Measurements from ENCODE around the gene SCARF2. TPM values are rescaled to one million over a fixed set of nuclear protein-coding genes. Genes with fewer than 3 reads are reported as not detected.
"Not testable (repeated sequence)": the region's sequence is repeated elsewhere in the genome, so short reads cannot be mapped to it uniquely, and the experiment has no call there.

SCARF2 gene
- total RNA-seq, 4 donors from 2014 or later: 1.1 to 6.9 (median 2.4) TPM

GRCh38 chr22:20395181-20395906, 42.3 kb downstream of the SCARF2 start:
- H3K4me3 ChIP-seq: peak overlapping the region in 2 of 4 donors; percentile 68 to 88
- H3K27me3 ChIP-seq: no peaks in the 10 kb centered on the region
- peaks cover 0 to 3% (median 0%) of the 10 kb centered on the region in 3 donors for H3K36me3 ChIP-seq
- H3K9me3 ChIP-seq: no peaks in the 10 kb centered on the region
- peaks cover 0 to 32% (median 13%) of the 10 kb centered on the region in 3 donors for H3K4me1 ChIP-seq
- intact Hi-C loops (cut with DNase I): no loop called here
- DNase-seq: no peak
- no peak overlapping the region for H3K27ac ChIP-seq
- TF ChIP-seq POLR2A (IDR thresholded peaks at IDR 0.05): no peak
- TF ChIP-seq CTCF (IDR thresholded peaks at IDR 0.05): no peak
- 75 to 78% methylated on average over 5 to 15 of the region's 20 CpGs for WGBS, 2 donors

- peak within 1 kb of the TSS; percentile 66 to 88 (median 68) for H3K4me3 ChIP-seq
- DNase-seq: peak; percentile 34
- WGBS, 2 donors: 0% methylated on average over 8 to 10 of the region's 71 CpGs
- peaks cover 0 to 32% (median 13%) of the 10 kb centered on the region in 3 donors for H3K4me1 ChIP-seq
- no peaks in the 10 kb centered on the region for H3K9me3 ChIP-seq
- no peaks in the 10 kb centered on the region for H3K27me3 ChIP-seq
- H3K27ac ChIP-seq: peak within 1 kb of the TSS; percentile 71 to 80 (median 78)
- intact Hi-C loops (cut with DNase I): no loop called here
- no peaks in the 10 kb centered on the region for H3K36me3 ChIP-seq
- peak in 1 of 4 donors; percentile 49 for TF ChIP-seq POLR2A (IDR thresholded peaks at IDR 0.05)
- peak in 3 of 6 experiments; percentile 10 to 23 (median 19) for TF ChIP-seq CTCF (IDR thresholded peaks at IDR 0.05)
Observed at GRCh38 chr22:20393705-20394476, 43.7 kb downstream of the SCARF2 start, which contains the start of gene ZNF74. Gene ZNF74, plus strand, starts transcription at chr22:20394151. Its CDS starts 478 bp downstream, at chr22:20394629.

GRCh38 chr22:20392983-20393704, 44.5 kb downstream of the SCARF2 start:
- H3K4me1 ChIP-seq: peaks cover 0 to 32% (median 13%) of the 10 kb centered on the region in 3 donors
- H3K9me3 ChIP-seq: no peaks in the 10 kb centered on the region
- peak overlapping the region; percentile 71 to 80 (median 78) for H3K27ac ChIP-seq
- no peak for TF ChIP-seq CTCF (IDR thresholded peaks at IDR 0.05)
- no peak for TF ChIP-seq POLR2A (IDR thresholded peaks at IDR 0.05)
- DNase-seq: no peak
- H3K4me3 ChIP-seq: peak overlapping the region; percentile 66 to 88 (median 68)
- intact Hi-C loops (cut with DNase I): no loop called here
- H3K27me3 ChIP-seq: no peaks in the 10 kb centered on the region
- WGBS, 2 donors: 86 to 97% methylated on average over 14 to 18 of the region's 23 CpGs
- H3K36me3 ChIP-seq: no peaks in the 10 kb centered on the region

- H3K27me3 ChIP-seq; intact Hi-C loops (cut with DNase I); H3K4me3 ChIP-seq; H3K9me3 ChIP-seq; H3K27ac ChIP-seq; H3K36me3 ChIP-seq; DNase-seq: not testable (repeated sequence)
- H3K4me1 ChIP-seq: peaks cover 0 to 32% (median 13%) of the 10 kb centered on the region in 3 donors
- WGBS, 2 donors: 84 to 90% methylated on average over 4 of the region's 53 CpGs
Observed at GRCh38 chr22:20392365-20392881, 45.2 kb downstream of the SCARF2 start.

GRCh38 chr22:20391222-20391621, 46.4 kb downstream of the SCARF2 start:
- Histone ChIP-seq H3K9me3 (no peaks in the 10 kb centered on the region), H3K4me3 (no peak overlapping the region), H3K4me1 (peaks cover 0 to 26% (median 13%) of the 10 kb centered on the region in 3 donors), H3K27ac (no peak overlapping the region), H3K27me3 (peaks cover 0 to 8% (median 0%) of the 10 kb centered on the region in 4 donors), H3K36me3 (no peaks in the 10 kb centered on the region)
- no peak for DNase-seq
- 72 to 80% methylated on average over 4 of the region's 4 CpGs for WGBS, 2 donors
- TF ChIP-seq POLR2A (IDR thresholded peaks at IDR 0.05) (no peak), CTCF (IDR thresholded peaks at IDR 0.05) (no peak)
- intact Hi-C loops (cut with DNase I): no loop called here

All from esophagus squamous epithelium (tissue), 5 donors.